Measurements from ENCODE around the gene ZNF728. TPM values are rescaled to one million over a fixed set of nuclear protein-coding genes. Genes with fewer than 3 reads are reported as not detected.
"Not testable (repeated sequence)": the region's sequence is repeated elsewhere in the genome, so short reads cannot be mapped to it uniquely, and the experiment has no call there.

The ZNF728 gene
- total and polyA plus RNA-seq, 4 donors = 0.05 to 0.25 TPM; not detected in 2

- no peak for DNase-seq (ENCODE audit: low spot score)
- Histone ChIP-seq H3K27me3 (ENCODE audit: control insufficient read depth in 4 of 4, insufficient read depth in 4 of 4, low read length in 3 of 4) (no peaks in the 10 kb centered on the region), H3K36me3 (ENCODE audit: control insufficient read depth in 4 of 4, insufficient read depth in 3 of 4, low read depth in 1 of 4, low read length in 3 of 4) (no peaks in the 10 kb centered on the region), H3K9me3 (ENCODE audit: control insufficient read depth in 4 of 4, low read length in 3 of 4) (peaks cover 0 to 16% (median 4%) of the 10 kb centered on the region in 4 donors), H3K27ac (ENCODE audit: low read depth in 1 of 2, low read length in 2 of 2) (no peak overlapping the region), H3K9ac (ENCODE audit: low read depth in 1 of 2, low read length in 2 of 2) (no peak overlapping the region), H3K4me3 (ENCODE audit: low read depth in 1 of 3, low read length in 3 of 3) (no peak overlapping the region), H3K4me1 (ENCODE audit: control insufficient read depth in 4 of 4, insufficient read depth in 4 of 4, low read length in 3 of 4) (no peaks in the 10 kb centered on the region)
- TF ChIP-seq, protein P1, sequence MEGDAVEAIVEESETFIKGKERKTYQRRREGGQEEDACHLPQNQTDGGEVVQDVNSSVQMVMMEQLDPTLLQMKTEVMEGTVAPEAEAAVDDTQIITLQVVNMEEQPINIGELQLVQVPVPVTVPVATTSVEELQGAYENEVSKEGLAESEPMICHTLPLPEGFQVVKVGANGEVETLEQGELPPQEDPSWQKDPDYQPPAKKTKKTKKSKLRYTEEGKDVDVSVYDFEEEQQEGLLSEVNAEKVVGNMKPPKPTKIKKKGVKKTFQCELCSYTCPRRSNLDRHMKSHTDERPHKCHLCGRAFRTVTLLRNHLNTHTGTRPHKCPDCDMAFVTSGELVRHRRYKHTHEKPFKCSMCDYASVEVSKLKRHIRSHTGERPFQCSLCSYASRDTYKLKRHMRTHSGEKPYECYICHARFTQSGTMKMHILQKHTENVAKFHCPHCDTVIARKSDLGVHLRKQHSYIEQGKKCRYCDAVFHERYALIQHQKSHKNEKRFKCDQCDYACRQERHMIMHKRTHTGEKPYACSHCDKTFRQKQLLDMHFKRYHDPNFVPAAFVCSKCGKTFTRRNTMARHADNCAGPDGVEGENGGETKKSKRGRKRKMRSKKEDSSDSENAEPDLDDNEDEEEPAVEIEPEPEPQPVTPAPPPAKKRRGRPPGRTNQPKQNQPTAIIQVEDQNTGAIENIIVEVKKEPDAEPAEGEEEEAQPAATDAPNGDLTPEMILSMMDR (IDR thresholded peaks at IDR 0.05; ENCODE audit: low read depth, low read length, missing input control) = no peak
- TF ChIP-seq, protein P2, sequence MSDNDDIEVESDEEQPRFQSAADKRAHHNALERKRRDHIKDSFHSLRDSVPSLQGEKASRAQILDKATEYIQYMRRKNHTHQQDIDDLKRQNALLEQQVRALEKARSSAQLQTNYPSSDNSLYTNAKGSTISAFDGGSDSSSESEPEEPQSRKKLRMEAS (IDR thresholded peaks at IDR 0.05) = no peak
- TF ChIP-seq, protein P3, sequence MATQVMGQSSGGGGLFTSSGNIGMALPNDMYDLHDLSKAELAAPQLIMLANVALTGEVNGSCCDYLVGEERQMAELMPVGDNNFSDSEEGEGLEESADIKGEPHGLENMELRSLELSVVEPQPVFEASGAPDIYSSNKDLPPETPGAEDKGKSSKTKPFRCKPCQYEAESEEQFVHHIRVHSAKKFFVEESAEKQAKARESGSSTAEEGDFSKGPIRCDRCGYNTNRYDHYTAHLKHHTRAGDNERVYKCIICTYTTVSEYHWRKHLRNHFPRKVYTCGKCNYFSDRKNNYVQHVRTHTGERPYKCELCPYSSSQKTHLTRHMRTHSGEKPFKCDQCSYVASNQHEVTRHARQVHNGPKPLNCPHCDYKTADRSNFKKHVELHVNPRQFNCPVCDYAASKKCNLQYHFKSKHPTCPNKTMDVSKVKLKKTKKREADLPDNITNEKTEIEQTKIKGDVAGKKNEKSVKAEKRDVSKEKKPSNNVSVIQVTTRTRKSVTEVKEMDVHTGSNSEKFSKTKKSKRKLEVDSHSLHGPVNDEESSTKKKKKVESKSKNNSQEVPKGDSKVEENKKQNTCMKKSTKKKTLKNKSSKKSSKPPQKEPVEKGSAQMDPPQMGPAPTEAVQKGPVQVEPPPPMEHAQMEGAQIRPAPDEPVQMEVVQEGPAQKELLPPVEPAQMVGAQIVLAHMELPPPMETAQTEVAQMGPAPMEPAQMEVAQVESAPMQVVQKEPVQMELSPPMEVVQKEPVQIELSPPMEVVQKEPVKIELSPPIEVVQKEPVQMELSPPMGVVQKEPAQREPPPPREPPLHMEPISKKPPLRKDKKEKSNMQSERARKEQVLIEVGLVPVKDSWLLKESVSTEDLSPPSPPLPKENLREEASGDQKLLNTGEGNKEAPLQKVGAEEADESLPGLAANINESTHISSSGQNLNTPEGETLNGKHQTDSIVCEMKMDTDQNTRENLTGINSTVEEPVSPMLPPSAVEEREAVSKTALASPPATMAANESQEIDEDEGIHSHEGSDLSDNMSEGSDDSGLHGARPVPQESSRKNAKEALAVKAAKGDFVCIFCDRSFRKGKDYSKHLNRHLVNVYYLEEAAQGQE (IDR thresholded peaks at IDR 0.05) = no peak
- no peak for TF ChIP-seq FOXA1 (IDR thresholded peaks at IDR 0.05)
- no peak for TF ChIP-seq TAF1 (conservative IDR thresholded peaks at IDR 0.05)
- TF ChIP-seq, protein P4, sequence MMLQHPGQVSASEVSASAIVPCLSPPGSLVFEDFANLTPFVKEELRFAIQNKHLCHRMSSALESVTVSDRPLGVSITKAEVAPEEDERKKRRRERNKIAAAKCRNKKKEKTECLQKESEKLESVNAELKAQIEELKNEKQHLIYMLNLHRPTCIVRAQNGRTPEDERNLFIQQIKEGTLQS (IDR thresholded peaks at IDR 0.05) = no peak
- TF ChIP-seq NR2F2 (IDR thresholded peaks at IDR 0.05) = no peak
- TF ChIP-seq FOXA2 (IDR thresholded peaks at IDR 0.05) = no peak
- no peak for TF ChIP-seq EGR1 (IDR thresholded peaks at IDR 0.05; ENCODE audit: low read depth in 2 of 2)
- TF ChIP-seq YY1 (IDR thresholded peaks at IDR 0.05) = no peak
- TF ChIP-seq, protein P5, sequence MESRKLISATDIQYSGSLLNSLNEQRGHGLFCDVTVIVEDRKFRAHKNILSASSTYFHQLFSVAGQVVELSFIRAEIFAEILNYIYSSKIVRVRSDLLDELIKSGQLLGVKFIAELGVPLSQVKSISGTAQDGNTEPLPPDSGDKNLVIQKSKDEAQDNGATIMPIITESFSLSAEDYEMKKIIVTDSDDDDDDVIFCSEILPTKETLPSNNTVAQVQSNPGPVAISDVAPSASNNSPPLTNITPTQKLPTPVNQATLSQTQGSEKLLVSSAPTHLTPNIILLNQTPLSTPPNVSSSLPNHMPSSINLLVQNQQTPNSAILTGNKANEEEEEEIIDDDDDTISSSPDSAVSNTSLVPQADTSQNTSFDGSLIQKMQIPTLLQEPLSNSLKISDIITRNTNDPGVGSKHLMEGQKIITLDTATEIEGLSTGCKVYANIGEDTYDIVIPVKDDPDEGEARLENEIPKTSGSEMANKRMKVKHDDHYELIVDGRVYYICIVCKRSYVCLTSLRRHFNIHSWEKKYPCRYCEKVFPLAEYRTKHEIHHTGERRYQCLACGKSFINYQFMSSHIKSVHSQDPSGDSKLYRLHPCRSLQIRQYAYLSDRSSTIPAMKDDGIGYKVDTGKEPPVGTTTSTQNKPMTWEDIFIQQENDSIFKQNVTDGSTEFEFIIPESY (IDR thresholded peaks at IDR 0.05) = no peak
- TF ChIP-seq HNF4A (conservative IDR thresholded peaks at IDR 0.05) = no peak
- TF ChIP-seq RXRA (IDR thresholded peaks at IDR 0.05) = no peak
- no peak for TF ChIP-seq GABPA (IDR thresholded peaks at IDR 0.05 in 1 of 2, conservative IDR thresholded peaks at IDR 0.05 in 1 of 2)
- no peak for TF ChIP-seq RAD21 (IDR thresholded peaks at IDR 0.05)
These were observed 12.7 kb upstream of the ZNF728 start for GRCh38 chr19:23015660-23016059.

DNA sequence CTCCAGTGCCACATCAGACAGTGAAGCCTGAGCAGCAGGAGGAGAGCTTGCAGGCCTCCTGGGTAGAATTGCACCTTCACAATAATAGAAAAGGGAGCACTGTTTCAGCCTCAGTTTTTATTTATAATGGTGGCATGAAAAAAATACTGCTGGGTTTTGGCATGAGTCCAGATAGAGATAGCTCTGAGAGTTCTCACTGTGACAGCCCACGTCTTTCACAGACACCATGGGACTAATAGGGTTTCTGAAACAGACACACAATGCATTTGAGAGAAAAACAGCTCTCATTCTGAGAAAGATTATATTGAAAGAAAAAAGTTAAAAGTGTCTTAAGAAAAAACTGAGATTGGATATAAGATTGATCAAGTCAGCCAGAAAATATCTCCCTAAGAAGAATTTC lies 8.0 kb downstream of the ZNF728 start:
- H3K9ac ChIP-seq (ENCODE audit: low read depth in 1 of 2, low read length in 2 of 2); H3K4me3 ChIP-seq (ENCODE audit: low read depth in 1 of 3, low read length in 3 of 3); DNase-seq (ENCODE audit: low spot score); H3K27ac ChIP-seq (ENCODE audit: low read depth in 1 of 2, low read length in 2 of 2); H3K36me3 ChIP-seq (ENCODE audit: control insufficient read depth in 4 of 4, insufficient read depth in 3 of 4, low read depth in 1 of 4, low read length in 3 of 4); H3K4me1 ChIP-seq (ENCODE audit: control insufficient read depth in 4 of 4, insufficient read depth in 4 of 4, low read length in 3 of 4); H3K27me3 ChIP-seq (ENCODE audit: control insufficient read depth in 4 of 4, insufficient read depth in 4 of 4, low read length in 3 of 4); H3K9me3 ChIP-seq (ENCODE audit: control insufficient read depth in 4 of 4, low read length in 3 of 4): not testable (repeated sequence)
- 49% methylated on average over 1 of the region's 1 CpG for WGBS
